ENCODE data around the gene COL17A1.

- TF ChIP-seq CTCF (IDR thresholded peaks at IDR 0.05) (no peak), POLR2A (IDR thresholded peaks at IDR 0.05) (no peak)
Observed at GRCh38 chr10:104109908-104110662, 24.4 kb upstream of the COL17A1 start.

Data from stomach (tissue), 4 donors.